Endothelial cell of umbilical vein (primary cell): ENCODE measurements around the gene CNTN5. TPM values are rescaled to one million over a fixed set of nuclear protein-coding genes. Genes with fewer than 3 reads are reported as not detected.

Experiments used
- BruUV-seq: library from RNA; stranded (reverse); fragments of 400-500 nt; replicated peaks from 2 replicates; lab custom pipeline; 2021; lab: Mats Ljungman, UMichigan
- CTCF ChIA-PET: fragments of 300-600, 350-600 bp; sonication (Branson Sonifier 250); formaldehyde crosslinking; loops from one replicate; lab custom pipeline; 2021; ENCODE audit warnings: antibody characterized with exemption, inconsistent platforms; lab: Charles Lee
- POLR2A ChIA-PET: fragments of 300-600, 350-600 bp; sonication (Branson Sonifier 250); formaldehyde crosslinking; loops from one replicate; lab custom pipeline; 2021; ENCODE audit warnings: antibody characterized with exemption, inconsistent platforms; lab: Charles Lee
- DNase-seq: peaks from one replicate; pipeline ENCODE4 v3.0.0-alpha.2; 2011; ENCODE audit warnings: low read depth, low spot score
- FAIRE-seq: peaks from 2 replicates; lab custom pipeline; 2011; peaks lifted over from hg19 to GRCh38; lab: Jason Lieb, UNC
- H2AFZ ChIP-seq: 2 replicates; pipeline ENCODE4 v1.6.0; 2012; ENCODE audit warnings: low read depth, low read length, control low read depth, inconsistent platforms
- H3K27ac ChIP-seq: 2 replicates; pipeline ENCODE4 v1.5.1; 2011; ENCODE audit warnings: low read depth, mild to moderate bottlenecking, control low read depth, low read length, moderate library complexity; ENCODE audit not compliant: insufficient read depth
- H3K27me3 ChIP-seq, 2 experiments: 2 replicates each; pipeline versions ENCODE4 v1.6.0 to v1.6.1; 2011; ENCODE audit warnings: low read length in 2 of 2, mixed read lengths in 1 of 2; ENCODE audit not compliant: control insufficient read depth in 2 of 2, insufficient read depth in 2 of 2
- H3K36me3 ChIP-seq, 2 experiments: 2 replicates in 1 of 2; 3 replicates in 1 of 2; pipeline ENCODE4 v1.5.1; 2011; ENCODE audit warnings: low read length in 2 of 2, mild to moderate bottlenecking in 1 of 2, moderate library complexity in 1 of 2; ENCODE audit not compliant: control insufficient read depth in 2 of 2, insufficient read depth in 2 of 2; ENCODE audit errors: extremely low read depth in 1 of 2
- H3K4me1 ChIP-seq: 3 replicates; pipeline ENCODE4 v1.5.1; 2011; ENCODE audit warnings: mild to moderate bottlenecking, low read length; ENCODE audit not compliant: control insufficient read depth, insufficient read depth; ENCODE audit errors: extremely low read depth
- H3K4me2 ChIP-seq: 2 replicates; pipeline ENCODE4 v1.6.1; 2011; ENCODE audit warnings: low read length, control low read depth, mixed read lengths; ENCODE audit not compliant: insufficient read depth
- H3K4me3 ChIP-seq, 3 experiments: fragments of 200-600 bp in 1 of 3; sonication (generic), shearing (Covaris generic) in 1 of 3; replicated peaks in 1 of 3; 2 replicates each; pipeline ENCODE4 v1.5.1; 2011 to 2016; ENCODE audit warnings: control low read depth in 3 of 3, low read length in 3 of 3, mild to moderate bottlenecking in 2 of 3, inconsistent platforms in 1 of 3, low read depth in 1 of 3, moderate library complexity in 1 of 3; ENCODE audit not compliant: insufficient read depth in 1 of 3
- H3K79me2 ChIP-seq: 2 replicates; pipeline ENCODE4 v1.6.0; 2012; ENCODE audit warnings: low read length, inconsistent platforms; ENCODE audit not compliant: control insufficient read depth, insufficient read depth
- H3K9ac ChIP-seq: replicated peaks from 2 replicates; pipeline ENCODE3; 2011; ENCODE audit warnings: low read length, control low read depth; ENCODE audit not compliant: insufficient read depth; ENCODE audit errors: extremely low read depth
- H3K9me1 ChIP-seq: replicated peaks from 3 replicates; pipeline ENCODE4 v1.6.0; 2011; ENCODE audit warnings: mild to moderate bottlenecking, low read length; ENCODE audit not compliant: control insufficient read depth, insufficient read depth; ENCODE audit errors: extremely low read depth
- H3K9me3 ChIP-seq: replicated peaks from 2 replicates; pipeline ENCODE4 v1.5.1; 2012; ENCODE audit warnings: low read length, inconsistent platforms; ENCODE audit not compliant: control insufficient read depth, insufficient read depth
- H4K20me1 ChIP-seq: replicated peaks from 2 replicates; pipeline ENCODE3; 2011; ENCODE audit warnings: mild to moderate bottlenecking, low read length; ENCODE audit not compliant: control insufficient read depth, insufficient read depth; ENCODE audit errors: extremely low read depth
- EZH2 ChIP-seq: IDR thresholded peaks from 2 replicates; pipeline ENCODE4 v1.6.1; 2012; ENCODE audit warnings: borderline replicate concordance, low read depth, mild to moderate bottlenecking, moderate library complexity, low read length, inconsistent platforms; ENCODE audit not compliant: severe bottlenecking
- FOS ChIP-seq: IDR thresholded peaks from 2 replicates; pipeline ENCODE4 v1.6.1; 2011; ENCODE audit warnings: mild to moderate bottlenecking, low read length, moderate library complexity, borderline replicate concordance; ENCODE audit not compliant: insufficient read depth
- GATA2 ChIP-seq: IDR thresholded peaks from 2 replicates; pipeline ENCODE4 v1.7.0; 2011; ENCODE audit warnings: low read depth, mild to moderate bottlenecking, moderate library complexity, mixed read lengths, low read length; ENCODE audit not compliant: insufficient read length, insufficient read depth
- JUN ChIP-seq: IDR thresholded peaks from 2 replicates; pipeline ENCODE4 v1.6.1; 2011; ENCODE audit warnings: borderline replicate concordance, low read depth; ENCODE audit not compliant: insufficient read length, insufficient read depth
- MYC ChIP-seq: IDR thresholded peaks from one replicate; pipeline ENCODE4 v1.6.1; 2011; ENCODE audit warnings: mild to moderate bottlenecking, low read depth, low read length
- POLR2A ChIP-seq: IDR thresholded peaks from 2 replicates; pipeline ENCODE4 v1.6.1; 2012; ENCODE audit warnings: low read depth, mild to moderate bottlenecking, control low read depth, low read length
- POLR2AphosphoS5 ChIP-seq: IDR thresholded peaks from 2 replicates; pipeline ENCODE4 v1.6.1; 2012; ENCODE audit warnings: low read depth, mild to moderate bottlenecking, control low read depth, low read length, moderate library complexity; ENCODE audit not compliant: insufficient read depth
- dilution Hi-C: fragments of 300-500 bp; cut with MboI; formaldehyde crosslinking; loops from one replicate; pipeline ENCODE4 v1.15.0; 2019; ENCODE audit warnings: low sequenced_read_pairs; ENCODE audit not compliant: extremely low pct_ligation_motif_present
- intact Hi-C: fragments of 100-400 bp; cut with micrococcal nuclease; formaldehyde crosslinking; loops from one replicate; pipeline ENCODE4 v1.10.0; 2022
- polyA plus RNA-seq, 4 experiments: library from polyadenylated mRNA; depleted of rRNA in 3 of 4; stranded (reverse) in 3 of 4; unstranded in 1 of 4; fragments of >200 nt; gene quantifications; 2 replicates each; pipeline versions ENCODE4 v1.2.1 to v1.2.3, GENCODE V29; 2011 to 2012; ENCODE audit warnings: missing spikeins in 1 of 4
- total RNA-seq: library from RNA; stranded (reverse); gene quantifications from 2 replicates; pipeline ENCODE4 v1.2.3, GENCODE V29; 2021
- TF ChIP-seq, protein P1 (sequence below): IDR thresholded peaks from 2 replicates; pipeline ENCODE4 v1.6.1; 2011; ENCODE audit not compliant: insufficient read depth, insufficient read length
- TF ChIP-seq, protein P2 (sequence below), 2 donors: IDR thresholded peaks; 1 replicate in 1 of 2; 2 replicates in 1 of 2; pipeline ENCODE4 v1.5.1; 2011; ENCODE audit warnings: low read length in 2 of 2, mild to moderate bottlenecking in 2 of 2, moderate library complexity in 2 of 2, control low read depth in 1 of 2, inconsistent platforms in 1 of 2, low read depth in 1 of 2; ENCODE audit not compliant: insufficient read depth in 1 of 2; ENCODE audit errors: extremely low read depth in 1 of 2

Gene CNTN5
- total and polyA plus RNA-seq, 2 donors (not counting 3 experiments of a cell fraction or from before 2014, with no cell fraction given), result not detected

DNA sequence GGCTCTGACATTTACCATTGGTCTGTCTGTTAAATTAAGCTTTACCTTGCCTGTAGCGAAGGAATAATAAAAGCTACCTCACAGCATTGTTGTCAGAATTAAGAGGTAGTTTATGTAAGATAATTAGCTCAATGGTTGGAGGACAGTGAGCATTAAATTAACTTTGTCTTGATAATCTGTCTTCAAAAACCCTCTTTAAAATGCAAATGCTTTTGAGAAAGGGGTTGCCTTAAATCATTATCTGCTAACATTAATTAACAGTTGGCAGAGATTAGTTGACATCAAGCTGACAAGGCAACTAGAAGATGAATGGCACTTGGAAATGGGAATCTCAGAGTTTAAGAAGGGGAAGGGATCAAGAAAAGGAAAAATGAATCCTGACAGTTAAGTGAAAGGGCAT, 905.2 kb downstream of the CNTN5 start:
- no peak for DNase-seq
- no peak overlapping the region for H3K4me2 ChIP-seq
- H4K20me1 ChIP-seq, result no peaks in the 10 kb centered on the region
- no peak for TF ChIP-seq JUN
- TF ChIP-seq EZH2, result no peak
- no peak for TF ChIP-seq POLR2AphosphoS5
- TF ChIP-seq FOS, result no peak
- TF ChIP-seq, protein P1, sequence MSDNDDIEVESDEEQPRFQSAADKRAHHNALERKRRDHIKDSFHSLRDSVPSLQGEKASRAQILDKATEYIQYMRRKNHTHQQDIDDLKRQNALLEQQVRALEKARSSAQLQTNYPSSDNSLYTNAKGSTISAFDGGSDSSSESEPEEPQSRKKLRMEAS, result no peak
- TF ChIP-seq POLR2A, result no peak
- no peak for TF ChIP-seq GATA2
- TF ChIP-seq, protein P2, sequence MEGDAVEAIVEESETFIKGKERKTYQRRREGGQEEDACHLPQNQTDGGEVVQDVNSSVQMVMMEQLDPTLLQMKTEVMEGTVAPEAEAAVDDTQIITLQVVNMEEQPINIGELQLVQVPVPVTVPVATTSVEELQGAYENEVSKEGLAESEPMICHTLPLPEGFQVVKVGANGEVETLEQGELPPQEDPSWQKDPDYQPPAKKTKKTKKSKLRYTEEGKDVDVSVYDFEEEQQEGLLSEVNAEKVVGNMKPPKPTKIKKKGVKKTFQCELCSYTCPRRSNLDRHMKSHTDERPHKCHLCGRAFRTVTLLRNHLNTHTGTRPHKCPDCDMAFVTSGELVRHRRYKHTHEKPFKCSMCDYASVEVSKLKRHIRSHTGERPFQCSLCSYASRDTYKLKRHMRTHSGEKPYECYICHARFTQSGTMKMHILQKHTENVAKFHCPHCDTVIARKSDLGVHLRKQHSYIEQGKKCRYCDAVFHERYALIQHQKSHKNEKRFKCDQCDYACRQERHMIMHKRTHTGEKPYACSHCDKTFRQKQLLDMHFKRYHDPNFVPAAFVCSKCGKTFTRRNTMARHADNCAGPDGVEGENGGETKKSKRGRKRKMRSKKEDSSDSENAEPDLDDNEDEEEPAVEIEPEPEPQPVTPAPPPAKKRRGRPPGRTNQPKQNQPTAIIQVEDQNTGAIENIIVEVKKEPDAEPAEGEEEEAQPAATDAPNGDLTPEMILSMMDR (IDR thresholded peaks at IDR 0.05; ENCODE audit: extremely low read depth in 1 of 2, insufficient read depth in 1 of 2, low read depth in 1 of 2, low read length in 2 of 2), result no peak
- TF ChIP-seq MYC, result no peak
- POLR2A ChIA-PET, result no interaction called here
- CTCF ChIA-PET, result no interaction called here
- H3K4me1 ChIP-seq, result no peaks in the 10 kb centered on the region
- no peaks in the 10 kb centered on the region for H3K36me3 ChIP-seq
- H3K9ac ChIP-seq, result no peak overlapping the region
- no peak overlapping the region for H3K4me3 ChIP-seq
- H3K27me3 ChIP-seq, result no peaks in the 10 kb centered on the region
- no peak for FAIRE-seq
- peaks cover 7% of the 10 kb centered on the region for H3K9me3 ChIP-seq
- H3K79me2 ChIP-seq, result no peaks in the 10 kb centered on the region
- H3K9me1 ChIP-seq, result no peaks in the 10 kb centered on the region
- no peak overlapping the region for H3K27ac ChIP-seq
- no TSS peak for BruUV-seq
- dilution Hi-C loops (no loop called here), intact Hi-C loops (no loop called here)
- no peak overlapping the region for H2AFZ ChIP-seq
